HEK293 (cell line): ENCODE measurements around the gene ELOVL1.

ENCODE experiments used
- CTCF ChIA-PET: fragments of 350-600 bp; formaldehyde crosslinking; extraction: SDS; loops from one replicate; lab custom pipeline; 2021; ENCODE audit warnings: antibody characterized with exemption; lab: Yijun Ruan, JAX
- POLR2A ChIA-PET: fragments of 300-600 bp; formaldehyde crosslinking; extraction: SDS; loops from one replicate; lab custom pipeline; 2020; ENCODE audit warnings: antibody characterized with exemption, inconsistent platforms; lab: Yijun Ruan, JAX
- H3K27ac ChIP-seq: fragments of 200-500 bp; sonication (Bioruptor generic); 2 replicates; pipeline ENCODE4 v1.5.1; 2014; ENCODE audit warnings: low read depth, low read length, control low read depth, inconsistent platforms; ENCODE audit errors: extremely low read depth
- H3K36me3 ChIP-seq, 2 experiments: fragments of 200-500 bp in 1 of 2; sonication (Bioruptor generic) in 1 of 2; 1 replicate in 1 of 2; 2 replicates in 1 of 2; pipeline ENCODE4 v1.5.1; 2014 to 2017; ENCODE audit warnings: inconsistent platforms in 2 of 2, low read length in 2 of 2; ENCODE audit not compliant: control insufficient read depth in 2 of 2, insufficient read depth in 1 of 2
- H3K4me1 ChIP-seq: fragments of 200-500 bp; sonication (Bioruptor generic); 2 replicates; pipeline ENCODE4 v1.5.1; 2014; ENCODE audit warnings: mild to moderate bottlenecking, low read length, inconsistent platforms; ENCODE audit not compliant: control insufficient read depth, insufficient read depth
- H3K4me3 ChIP-seq: 2 replicates; pipeline ENCODE4 v1.5.1; 2011; ENCODE audit warnings: low read depth, mild to moderate bottlenecking, control low read depth, low read length, moderate library complexity
- H3K9me3 ChIP-seq: fragments of 200-500 bp; sonication (Bioruptor generic); 2 replicates; pipeline ENCODE4 v1.5.1; 2014; ENCODE audit warnings: low read depth, low read length, inconsistent platforms; ENCODE audit not compliant: control insufficient read depth, insufficient read depth
- HOXA7 ChIP-seq: sonication (generic); formaldehyde crosslinking; IDR thresholded peaks from 2 replicates; pipeline ENCODE4 v1.8.1; 2022; ENCODE audit warnings: missing genetic modification reagents, borderline replicate concordance
- PATZ1 ChIP-seq: fragments of 450-650 bp; formaldehyde crosslinking; IDR thresholded peaks from 2 replicates; pipeline ENCODE4 v1.5.1; 2016; ENCODE audit warnings: missing biosample characterization, missing genetic modification characterization
- YY1 ChIP-seq: fragments of 450-650 bp; formaldehyde crosslinking; IDR thresholded peaks from 2 replicates; pipeline ENCODE4 v1.5.1; 2018; ENCODE audit warnings: missing biosample characterization, missing genetic modification characterization
- ZBTB1 ChIP-seq: fragments of 450-650 bp; formaldehyde crosslinking; IDR thresholded peaks from 2 replicates; pipeline ENCODE4 v1.5.1; 2016; ENCODE audit warnings: missing biosample characterization, missing genetic modification characterization
- ZFP37 ChIP-seq: fragments of 450-650 bp; formaldehyde crosslinking; IDR thresholded peaks from 2 replicates; pipeline ENCODE4 v1.5.1; 2016; ENCODE audit warnings: missing biosample characterization, missing genetic modification characterization
- ZNF112 ChIP-seq: fragments of 450-650 bp; formaldehyde crosslinking; IDR thresholded peaks from 2 replicates; pipeline ENCODE4 v1.5.0; 2017; ENCODE audit warnings: missing biosample characterization, missing genetic modification characterization
- ZNF121 ChIP-seq: fragments of 450-650 bp; formaldehyde crosslinking; IDR thresholded peaks from 2 replicates; pipeline ENCODE4 v1.5.1; 2016; ENCODE audit warnings: missing biosample characterization, missing genetic modification characterization
- ZNF148 ChIP-seq: fragments of 450-650 bp; formaldehyde crosslinking; IDR thresholded peaks from 2 replicates; pipeline ENCODE4 v1.5.0; 2017; ENCODE audit warnings: missing biosample characterization, missing genetic modification characterization, borderline replicate concordance
- ZNF280D ChIP-seq: fragments of 450-650 bp; formaldehyde crosslinking; IDR thresholded peaks from 2 replicates; pipeline ENCODE4 v1.5.1; 2016; ENCODE audit warnings: missing biosample characterization, missing genetic modification characterization
- ZNF302 ChIP-seq: fragments of 450-650 bp; formaldehyde crosslinking; IDR thresholded peaks from 2 replicates; pipeline ENCODE4 v1.5.1; 2016; ENCODE audit warnings: missing biosample characterization, missing genetic modification characterization, low read depth
- ZNF335 ChIP-seq: fragments of 450-650 bp; formaldehyde crosslinking; conservative IDR thresholded peaks from 2 replicates; pipeline ENCODE4 v1.5.1; 2016; ENCODE audit warnings: missing biosample characterization, missing genetic modification characterization
- ZNF354C ChIP-seq: fragments of 450-650 bp; formaldehyde crosslinking; IDR thresholded peaks from 2 replicates; pipeline ENCODE4 v1.5.1; 2016; ENCODE audit warnings: missing biosample characterization, missing genetic modification characterization, low read depth, borderline replicate concordance
- ZNF423 ChIP-seq: fragments of 450-650 bp; formaldehyde crosslinking; IDR thresholded peaks from 2 replicates; pipeline ENCODE4 v1.5.1; 2016; ENCODE audit warnings: missing biosample characterization, missing genetic modification characterization
- ZNF548 ChIP-seq: fragments of 450-650 bp; formaldehyde crosslinking; IDR thresholded peaks from 2 replicates; pipeline ENCODE4 v1.5.1; 2016; ENCODE audit warnings: missing biosample characterization, missing genetic modification characterization
- ZNF664 ChIP-seq: fragments of 450-650 bp; formaldehyde crosslinking; IDR thresholded peaks from 2 replicates; pipeline ENCODE4 v1.5.1; 2016; ENCODE audit warnings: missing biosample characterization, missing genetic modification characterization
- ZNF677 ChIP-seq: fragments of 450-650 bp; IDR thresholded peaks from 2 replicates; pipeline ENCODE4 v1.5.0; 2018; ENCODE audit warnings: missing biosample characterization, mild to moderate bottlenecking, missing genetic modification characterization, moderate library complexity
- ZNF785 ChIP-seq: fragments of 450-650 bp; formaldehyde crosslinking; IDR thresholded peaks from 2 replicates; pipeline ENCODE4 v1.5.1; 2016; ENCODE audit warnings: missing biosample characterization, missing genetic modification characterization
- TF ChIP-seq, protein P1 (sequence below): fragments of 450-650 bp; formaldehyde crosslinking; IDR thresholded peaks from 2 replicates; pipeline ENCODE4 v1.5.1; 2017; ENCODE audit warnings: missing biosample characterization, missing genetic modification characterization
- TF ChIP-seq, protein P2 (sequence below): fragments of 450-650 bp; formaldehyde crosslinking; optimal IDR thresholded peaks from 2 replicates; pipeline ENCODE3; 2016; ENCODE audit warnings: missing biosample characterization, mild to moderate bottlenecking, missing genetic modification characterization
- TF ChIP-seq, protein P3 (sequence below): fragments of 450-650 bp; formaldehyde crosslinking; IDR thresholded peaks from 2 replicates; pipeline ENCODE4 v1.5.1; 2016; ENCODE audit warnings: missing biosample characterization, missing genetic modification characterization

Gene ELOVL1

DNA sequence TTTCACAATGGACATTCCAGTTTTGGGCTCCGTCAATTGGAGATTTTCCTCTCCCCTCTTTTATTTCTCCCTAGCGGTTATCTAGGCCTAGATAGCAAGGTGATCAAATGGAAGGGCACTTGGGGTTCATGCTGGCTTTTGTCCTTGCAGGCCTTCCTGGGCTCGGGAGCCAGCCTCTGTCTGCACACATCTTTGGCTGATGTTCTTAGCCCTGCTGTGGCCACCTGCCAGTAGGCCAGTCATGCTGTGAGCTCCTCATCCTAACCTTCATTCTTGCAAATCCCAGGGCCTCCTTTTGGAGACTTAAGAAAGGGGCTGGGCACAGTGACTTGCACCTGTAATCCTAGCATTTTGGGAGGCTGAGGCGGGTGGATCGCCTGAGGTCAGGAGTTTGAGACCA is 53.6 kb downstream of the ELOVL1 start (continued):
- no peak for TF ChIP-seq ZNF148 (tag by site-specific recombination)
- no peak for TF ChIP-seq ZNF354C (tag by site-specific recombination)
- no peak for TF ChIP-seq ZNF280D
- TF ChIP-seq ZBTB1 (tag by site-specific recombination): no peak
- TF ChIP-seq, protein P1, sequence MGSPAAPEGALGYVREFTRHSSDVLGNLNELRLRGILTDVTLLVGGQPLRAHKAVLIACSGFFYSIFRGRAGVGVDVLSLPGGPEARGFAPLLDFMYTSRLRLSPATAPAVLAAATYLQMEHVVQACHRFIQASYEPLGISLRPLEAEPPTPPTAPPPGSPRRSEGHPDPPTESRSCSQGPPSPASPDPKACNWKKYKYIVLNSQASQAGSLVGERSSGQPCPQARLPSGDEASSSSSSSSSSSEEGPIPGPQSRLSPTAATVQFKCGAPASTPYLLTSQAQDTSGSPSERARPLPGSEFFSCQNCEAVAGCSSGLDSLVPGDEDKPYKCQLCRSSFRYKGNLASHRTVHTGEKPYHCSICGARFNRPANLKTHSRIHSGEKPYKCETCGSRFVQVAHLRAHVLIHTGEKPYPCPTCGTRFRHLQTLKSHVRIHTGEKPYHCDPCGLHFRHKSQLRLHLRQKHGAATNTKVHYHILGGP (tag by site-specific recombination): no peak
- no peak for TF ChIP-seq ZNF121 (tag by site-specific recombination)
- TF ChIP-seq ZNF112 (tag by site-specific recombination): no peak
- no peak for TF ChIP-seq ZFP37 (tag by site-specific recombination)
- no peak for TF ChIP-seq YY1 (tag by site-specific recombination)
- no peak for TF ChIP-seq ZNF302 (tag by site-specific recombination)
- TF ChIP-seq ZNF785: no peak

GRCh38 chr1:43313771-43314170 is 54.0 kb downstream of the ELOVL1 start:
- ChIA-PET CTCF (no interaction called here), POLR2A (interaction anchor here (0.8 kb wide), 1 partner anchor 45 kb away, joined by 5 read pairs; the partner anchor contains the start of gene CDC20)
- H3K27ac ChIP-seq: no peak overlapping the region
- no peaks in the 10 kb centered on the region for H3K4me1 ChIP-seq
- H3K9me3 ChIP-seq: no peaks in the 10 kb centered on the region
- H3K36me3 ChIP-seq: no peaks in the 10 kb centered on the region
- TF ChIP-seq ZNF677: no peak
- TF ChIP-seq, protein P2, sequence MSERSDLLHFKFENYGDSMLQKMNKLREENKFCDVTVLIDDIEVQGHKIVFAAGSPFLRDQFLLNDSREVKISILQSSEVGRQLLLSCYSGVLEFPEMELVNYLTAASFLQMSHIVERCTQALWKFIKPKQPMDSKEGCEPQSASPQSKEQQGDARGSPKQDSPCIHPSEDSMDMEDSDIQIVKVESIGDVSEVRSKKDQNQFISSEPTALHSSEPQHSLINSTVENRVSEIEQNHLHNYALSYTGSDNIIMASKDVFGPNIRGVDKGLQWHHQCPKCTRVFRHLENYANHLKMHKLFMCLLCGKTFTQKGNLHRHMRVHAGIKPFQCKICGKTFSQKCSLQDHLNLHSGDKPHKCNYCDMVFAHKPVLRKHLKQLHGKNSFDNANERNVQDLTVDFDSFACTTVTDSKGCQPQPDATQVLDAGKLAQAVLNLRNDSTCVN (tag by site-specific recombination): no peak
- no peak for TF ChIP-seq ZNF548
- TF ChIP-seq, protein P3, sequence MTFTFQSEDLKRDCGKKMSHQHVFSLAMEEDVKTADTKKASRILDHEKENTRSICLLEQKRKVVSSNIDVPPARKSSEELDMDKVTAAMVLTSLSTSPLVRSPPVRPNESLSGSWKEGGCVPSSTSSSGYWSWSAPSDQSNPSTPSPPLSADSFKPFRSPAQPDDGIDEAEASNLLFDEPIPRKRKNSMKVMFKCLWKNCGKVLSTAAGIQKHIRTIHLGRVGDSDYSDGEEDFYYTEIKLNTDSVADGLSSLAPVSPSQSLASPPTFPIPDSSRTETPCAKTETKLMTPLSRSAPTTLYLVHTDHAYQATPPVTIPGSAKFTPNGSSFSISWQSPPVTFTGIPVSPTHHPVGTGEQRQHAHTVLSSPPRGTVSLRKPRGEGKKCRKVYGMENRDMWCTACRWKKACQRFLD (tag by site-specific recombination): no peak
- TF ChIP-seq ZNF335 (tag by site-specific recombination): no peak
- no peak for TF ChIP-seq ZNF664 (tag by site-specific recombination)
- TF ChIP-seq HOXA7 (CRISPR knock-in tag): no peak
- no peak for TF ChIP-seq ZNF423 (tag by site-specific recombination)
- no peak for TF ChIP-seq PATZ1 (tag by site-specific recombination)
- no peak overlapping the region for H3K4me3 ChIP-seq
